HepG2 (cell line): ENCODE data around the gene RAD21L1. TPM values are rescaled to one million over a fixed set of nuclear protein-coding genes. Genes with fewer than 3 reads are reported as not detected.

Source experiments
- DMAP1 ChIP-seq: IDR thresholded peaks from 2 replicates; pipeline ENCODE4 v1.6.1; 2016
- HIVEP1 ChIP-seq: sonication (generic); formaldehyde crosslinking; IDR thresholded peaks from 2 replicates; pipeline ENCODE4 v1.4.0; 2020; ENCODE audit warnings: mild to moderate bottlenecking, missing genetic modification reagents
- KLF6 ChIP-seq: IDR thresholded peaks from 2 replicates; pipeline ENCODE4 v1.8.0; 2016; ENCODE audit warnings: missing biosample characterization, missing genetic modification reagents
- MEIS2 ChIP-seq: sonication (generic); formaldehyde crosslinking; IDR thresholded peaks from 2 replicates; pipeline ENCODE4 v1.9.0; 2021; ENCODE audit warnings: mild to moderate bottlenecking, missing genetic modification reagents
- MYC ChIP-seq: sonication (generic); formaldehyde crosslinking; IDR thresholded peaks from 2 replicates; pipeline ENCODE4 v1.9.0; 2021; ENCODE audit warnings: missing genetic modification reagents, borderline replicate concordance
- NR2C2 ChIP-seq: sonication (generic); formaldehyde crosslinking; IDR thresholded peaks from 2 replicates; pipeline ENCODE4 v1.4.0; 2020; ENCODE audit warnings: missing genetic modification reagents, mild to moderate bottlenecking, moderate library complexity, borderline replicate concordance
- RFXAP ChIP-seq: sonication (generic); formaldehyde crosslinking; IDR thresholded peaks from 2 replicates; pipeline ENCODE4 v1.4.0; 2020; ENCODE audit warnings: missing genetic modification reagents, borderline replicate concordance
- ZNF260 ChIP-seq: sonication (generic); formaldehyde crosslinking; IDR thresholded peaks from 2 replicates; pipeline ENCODE4 v1.4.0; 2020; ENCODE audit warnings: missing genetic modification reagents, low read depth, mild to moderate bottlenecking, borderline replicate concordance
- polyA plus RNA-seq, 8 experiments: library from polyadenylated mRNA; depleted of rRNA in 3 of 8; stranded (reverse) in 7 of 8; unstranded in 1 of 8; fragments of >200 nt; fragmentation: Illumina TruSeq in 4 of 8; extraction: Trizol in 4 of 8; gene quantifications; 2 replicates each; pipeline versions ENCODE4 v1.2.1 to v1.2.3, GENCODE V29; 2011 to 2016; ENCODE audit warnings: low read depth in 4 of 8, missing spikeins in 1 of 8, mixed read lengths in 1 of 8; ENCODE audit not compliant: insufficient read depth in 1 of 8
- total RNA-seq, 5 experiments: library from RNA; depleted of rRNA; stranded (reverse); fragments of >200 nt; fragmentation: Illumina TruSeq; extraction: Trizol; gene quantifications; 2 replicates each; pipeline ENCODE4 v1.2.3, GENCODE V29; 2016; ENCODE audit warnings: low read depth in 1 of 5
- TF ChIP-seq, protein P1 (sequence below), 2 experiments: sonication (generic) in 1 of 2; formaldehyde crosslinking in 1 of 2; IDR thresholded peaks; 2 replicates each; pipeline versions ENCODE4 v1.4.0 to v1.6.1; 2016 to 2020; ENCODE audit warnings: borderline replicate concordance in 1 of 2, low read depth in 1 of 2, mild to moderate bottlenecking in 1 of 2, missing genetic modification reagents in 1 of 2
- TF ChIP-seq, protein P2 (sequence below): sonication (generic); formaldehyde crosslinking; IDR thresholded peaks from 2 replicates; pipeline ENCODE4 v1.9.0; 2022; ENCODE audit warnings: missing genetic modification reagents, mild to moderate bottlenecking, borderline replicate concordance
- TF ChIP-seq, protein P3 (sequence below): IDR thresholded peaks from 2 replicates; pipeline ENCODE4 v1.6.1; 2016; ENCODE audit warnings: low read depth
- TF ChIP-seq, protein P4 (sequence below): sonication (generic); formaldehyde crosslinking; IDR thresholded peaks from 2 replicates; pipeline ENCODE4 v1.4.0; 2020; ENCODE audit warnings: mild to moderate bottlenecking, missing genetic modification reagents
- TF ChIP-seq, protein P5 (sequence below): sonication (generic); formaldehyde crosslinking; IDR thresholded peaks from 2 replicates; pipeline ENCODE4 v1.4.0; 2020; ENCODE audit warnings: missing genetic modification reagents

The RAD21L1 gene
- total and polyA plus RNA-seq, 2 of the 13 experiments (the other 11 are each of a cell fraction or from before 2014, with no cell fraction given): not detected

DNA sequence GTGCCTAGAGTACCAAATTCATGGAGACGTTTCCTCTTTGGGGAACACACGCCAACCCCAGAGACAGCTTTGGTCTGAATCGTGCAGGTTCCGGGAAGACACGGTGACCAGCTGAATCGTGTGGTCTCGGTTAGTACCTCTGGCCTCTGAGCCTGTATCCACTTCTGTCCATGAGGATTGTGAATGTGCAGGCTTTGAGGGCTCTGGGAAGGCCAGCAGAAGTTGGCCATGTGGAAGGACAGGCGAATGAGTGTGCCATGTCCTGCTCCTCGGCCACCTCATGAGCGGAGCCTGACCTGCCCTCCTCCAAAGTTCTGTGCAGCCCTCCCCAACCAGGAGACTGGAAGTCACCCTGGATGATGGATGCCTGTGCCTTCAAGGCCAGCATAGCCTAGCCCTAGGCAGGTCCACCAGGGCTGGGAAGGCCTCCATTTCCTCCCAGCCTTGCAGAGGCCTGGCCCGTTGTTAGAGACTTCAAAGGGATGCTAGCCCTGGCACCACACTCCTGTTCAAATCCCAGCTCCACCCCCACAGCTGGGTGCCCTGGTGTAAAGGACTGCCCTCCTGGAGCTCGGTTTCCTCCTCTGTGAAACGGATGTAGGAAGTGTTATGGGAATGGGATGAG is 39.4 kb upstream of the RAD21L1 start (continued):
- TF ChIP-seq MYC (0 out of 2 replicates have a peak, but pooled peaks have one; percentile 14), NR2C2 (0 out of 2 replicates have a peak, but pooled peaks have one; percentile 12), HIVEP1 (CRISPR knock-in tag) (0 out of 2 replicates have a peak, but pooled peaks have one; percentile 49), DMAP1 (CRISPR knock-in tag) (peak; percentile 59; the same call in 1 of the 2 replicates), RFXAP (CRISPR knock-in tag) (no peak), ZNF260 (no peak), KLF6 (CRISPR knock-in tag) (no peak), MEIS2 (CRISPR knock-in tag) (no peak)
- TF ChIP-seq, protein P1, sequence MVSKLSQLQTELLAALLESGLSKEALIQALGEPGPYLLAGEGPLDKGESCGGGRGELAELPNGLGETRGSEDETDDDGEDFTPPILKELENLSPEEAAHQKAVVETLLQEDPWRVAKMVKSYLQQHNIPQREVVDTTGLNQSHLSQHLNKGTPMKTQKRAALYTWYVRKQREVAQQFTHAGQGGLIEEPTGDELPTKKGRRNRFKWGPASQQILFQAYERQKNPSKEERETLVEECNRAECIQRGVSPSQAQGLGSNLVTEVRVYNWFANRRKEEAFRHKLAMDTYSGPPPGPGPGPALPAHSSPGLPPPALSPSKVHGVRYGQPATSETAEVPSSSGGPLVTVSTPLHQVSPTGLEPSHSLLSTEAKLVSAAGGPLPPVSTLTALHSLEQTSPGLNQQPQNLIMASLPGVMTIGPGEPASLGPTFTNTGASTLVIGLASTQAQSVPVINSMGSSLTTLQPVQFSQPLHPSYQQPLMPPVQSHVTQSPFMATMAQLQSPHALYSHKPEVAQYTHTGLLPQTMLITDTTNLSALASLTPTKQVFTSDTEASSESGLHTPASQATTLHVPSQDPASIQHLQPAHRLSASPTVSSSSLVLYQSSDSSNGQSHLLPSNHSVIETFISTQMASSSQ (IDR thresholded peaks at IDR 0.05; ENCODE audit: low read depth): no peak
- TF ChIP-seq, protein P1 (CRISPR knock-in tag; IDR thresholded peaks at IDR 0.05; ENCODE audit: borderline replicate concordance): 0 out of 2 replicates have a peak, but pooled peaks have one; percentile 17
- TF ChIP-seq, protein P2, sequence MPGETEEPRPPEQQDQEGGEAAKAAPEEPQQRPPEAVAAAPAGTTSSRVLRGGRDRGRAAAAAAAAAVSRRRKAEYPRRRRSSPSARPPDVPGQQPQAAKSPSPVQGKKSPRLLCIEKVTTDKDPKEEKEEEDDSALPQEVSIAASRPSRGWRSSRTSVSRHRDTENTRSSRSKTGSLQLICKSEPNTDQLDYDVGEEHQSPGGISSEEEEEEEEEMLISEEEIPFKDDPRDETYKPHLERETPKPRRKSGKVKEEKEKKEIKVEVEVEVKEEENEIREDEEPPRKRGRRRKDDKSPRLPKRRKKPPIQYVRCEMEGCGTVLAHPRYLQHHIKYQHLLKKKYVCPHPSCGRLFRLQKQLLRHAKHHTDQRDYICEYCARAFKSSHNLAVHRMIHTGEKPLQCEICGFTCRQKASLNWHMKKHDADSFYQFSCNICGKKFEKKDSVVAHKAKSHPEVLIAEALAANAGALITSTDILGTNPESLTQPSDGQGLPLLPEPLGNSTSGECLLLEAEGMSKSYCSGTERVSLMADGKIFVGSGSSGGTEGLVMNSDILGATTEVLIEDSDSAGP (CRISPR knock-in tag): peak; percentile 83; the same call in 1 of the 2 replicates
- TF ChIP-seq, protein P3, sequence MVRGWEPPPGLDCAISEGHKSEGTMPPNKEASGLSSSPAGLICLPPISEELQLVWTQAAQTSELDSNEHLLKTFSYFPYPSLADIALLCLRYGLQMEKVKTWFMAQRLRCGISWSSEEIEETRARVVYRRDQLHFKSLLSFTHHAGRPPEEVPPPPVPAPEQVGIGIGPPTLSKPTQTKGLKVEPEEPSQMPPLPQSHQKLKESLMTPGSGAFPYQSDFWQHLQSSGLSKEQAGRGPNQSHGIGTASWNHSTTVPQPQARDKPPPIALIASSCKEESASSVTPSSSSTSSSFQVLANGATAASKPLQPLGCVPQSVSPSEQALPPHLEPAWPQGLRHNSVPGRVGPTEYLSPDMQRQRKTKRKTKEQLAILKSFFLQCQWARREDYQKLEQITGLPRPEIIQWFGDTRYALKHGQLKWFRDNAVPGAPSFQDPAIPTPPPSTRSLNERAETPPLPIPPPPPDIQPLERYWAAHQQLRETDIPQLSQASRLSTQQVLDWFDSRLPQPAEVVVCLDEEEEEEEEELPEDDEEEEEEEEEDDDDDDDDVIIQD (CRISPR knock-in tag): 0 out of 2 replicates have a peak, but pooled peaks have one; percentile 22
- TF ChIP-seq, protein P4, sequence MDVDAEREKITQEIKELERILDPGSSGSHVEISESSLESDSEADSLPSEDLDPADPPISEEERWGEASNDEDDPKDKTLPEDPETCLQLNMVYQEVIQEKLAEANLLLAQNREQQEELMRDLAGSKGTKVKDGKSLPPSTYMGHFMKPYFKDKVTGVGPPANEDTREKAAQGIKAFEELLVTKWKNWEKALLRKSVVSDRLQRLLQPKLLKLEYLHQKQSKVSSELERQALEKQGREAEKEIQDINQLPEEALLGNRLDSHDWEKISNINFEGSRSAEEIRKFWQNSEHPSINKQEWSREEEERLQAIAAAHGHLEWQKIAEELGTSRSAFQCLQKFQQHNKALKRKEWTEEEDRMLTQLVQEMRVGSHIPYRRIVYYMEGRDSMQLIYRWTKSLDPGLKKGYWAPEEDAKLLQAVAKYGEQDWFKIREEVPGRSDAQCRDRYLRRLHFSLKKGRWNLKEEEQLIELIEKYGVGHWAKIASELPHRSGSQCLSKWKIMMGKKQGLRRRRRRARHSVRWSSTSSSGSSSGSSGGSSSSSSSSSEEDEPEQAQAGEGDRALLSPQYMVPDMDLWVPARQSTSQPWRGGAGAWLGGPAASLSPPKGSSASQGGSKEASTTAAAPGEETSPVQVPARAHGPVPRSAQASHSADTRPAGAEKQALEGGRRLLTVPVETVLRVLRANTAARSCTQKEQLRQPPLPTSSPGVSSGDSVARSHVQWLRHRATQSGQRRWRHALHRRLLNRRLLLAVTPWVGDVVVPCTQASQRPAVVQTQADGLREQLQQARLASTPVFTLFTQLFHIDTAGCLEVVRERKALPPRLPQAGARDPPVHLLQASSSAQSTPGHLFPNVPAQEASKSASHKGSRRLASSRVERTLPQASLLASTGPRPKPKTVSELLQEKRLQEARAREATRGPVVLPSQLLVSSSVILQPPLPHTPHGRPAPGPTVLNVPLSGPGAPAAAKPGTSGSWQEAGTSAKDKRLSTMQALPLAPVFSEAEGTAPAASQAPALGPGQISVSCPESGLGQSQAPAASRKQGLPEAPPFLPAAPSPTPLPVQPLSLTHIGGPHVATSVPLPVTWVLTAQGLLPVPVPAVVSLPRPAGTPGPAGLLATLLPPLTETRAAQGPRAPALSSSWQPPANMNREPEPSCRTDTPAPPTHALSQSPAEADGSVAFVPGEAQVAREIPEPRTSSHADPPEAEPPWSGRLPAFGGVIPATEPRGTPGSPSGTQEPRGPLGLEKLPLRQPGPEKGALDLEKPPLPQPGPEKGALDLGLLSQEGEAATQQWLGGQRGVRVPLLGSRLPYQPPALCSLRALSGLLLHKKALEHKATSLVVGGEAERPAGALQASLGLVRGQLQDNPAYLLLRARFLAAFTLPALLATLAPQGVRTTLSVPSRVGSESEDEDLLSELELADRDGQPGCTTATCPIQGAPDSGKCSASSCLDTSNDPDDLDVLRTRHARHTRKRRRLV (CRISPR knock-in tag): no peak
- TF ChIP-seq, protein P5, sequence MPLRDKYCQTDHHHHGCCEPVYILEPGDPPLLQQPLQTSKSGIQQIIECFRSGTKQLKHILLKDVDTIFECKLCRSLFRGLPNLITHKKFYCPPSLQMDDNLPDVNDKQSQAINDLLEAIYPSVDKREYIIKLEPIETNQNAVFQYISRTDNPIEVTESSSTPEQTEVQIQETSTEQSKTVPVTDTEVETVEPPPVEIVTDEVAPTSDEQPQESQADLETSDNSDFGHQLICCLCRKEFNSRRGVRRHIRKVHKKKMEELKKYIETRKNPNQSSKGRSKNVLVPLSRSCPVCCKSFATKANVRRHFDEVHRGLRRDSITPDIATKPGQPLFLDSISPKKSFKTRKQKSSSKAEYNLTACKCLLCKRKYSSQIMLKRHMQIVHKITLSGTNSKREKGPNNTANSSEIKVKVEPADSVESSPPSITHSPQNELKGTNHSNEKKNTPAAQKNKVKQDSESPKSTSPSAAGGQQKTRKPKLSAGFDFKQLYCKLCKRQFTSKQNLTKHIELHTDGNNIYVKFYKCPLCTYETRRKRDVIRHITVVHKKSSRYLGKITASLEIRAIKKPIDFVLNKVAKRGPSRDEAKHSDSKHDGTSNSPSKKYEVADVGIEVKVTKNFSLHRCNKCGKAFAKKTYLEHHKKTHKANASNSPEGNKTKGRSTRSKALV (CRISPR knock-in tag): 0 out of 2 replicates have a peak, but pooled peaks have one; percentile 2
